Transverse colon (tissue), 4 donors: ENCODE measurements around the gene DAB2IP. TPM values are rescaled to one million over a fixed set of nuclear protein-coding genes. Genes with fewer than 3 reads are reported as not detected.

ENCODE experiments used
- DNase-seq: peaks from one replicate; pipeline ENCODE4 v3.0.0-alpha.2; 2019
- H3K27ac ChIP-seq, 4 donors: fragments of 200-600 bp; sonication (generic); 2 replicates each; pipeline ENCODE4 v1.5.1; 2016 to 2018; ENCODE audit warnings: inconsistent platforms in 4 of 4
- H3K27me3 ChIP-seq: fragments of 200-600 bp; sonication (generic); 2 replicates; pipeline ENCODE4 v1.5.1; 2017; ENCODE audit warnings: inconsistent platforms
- H3K36me3 ChIP-seq, 4 donors: fragments of 200-600 bp; sonication (generic); 2 replicates each; pipeline ENCODE4 v1.5.1; 2017 to 2019; ENCODE audit warnings: inconsistent platforms in 4 of 4
- H3K4me1 ChIP-seq, 4 donors: fragments of 200-600 bp; sonication (generic); 2 replicates each; pipeline ENCODE4 v1.5.1; 2017 to 2020; ENCODE audit warnings: inconsistent platforms in 4 of 4
- H3K4me3 ChIP-seq, 4 donors: fragments of 200-600 bp; sonication (generic); 1 replicate in 1 of 4; 2 replicates in 3 of 4; pipeline versions ENCODE4 v1.5.1 to v1.6.1; 2017 to 2019; ENCODE audit warnings: inconsistent platforms in 4 of 4
- H3K9me3 ChIP-seq, 2 donors: fragments of 200-600 bp; sonication (generic); 2 replicates each; pipeline ENCODE4 v1.5.1; 2017 to 2019; ENCODE audit warnings: inconsistent platforms in 2 of 2
- CTCF ChIP-seq, 5 experiments: fragments of 200-600 bp in 3 of 5; fragments of 450-650 bp in 2 of 5; sonication (generic) in 3 of 5; IDR thresholded peaks; 1 replicate in 2 of 5; 2 replicates in 3 of 5; pipeline ENCODE4 v1.5.1; 2016 to 2017; ENCODE audit warnings: antibody characterized with exemption in 5 of 5, inconsistent platforms in 3 of 5, mild to moderate bottlenecking in 2 of 5, moderate library complexity in 1 of 5
- EP300 ChIP-seq: sonication (generic); formaldehyde crosslinking; IDR thresholded peaks from one replicate; pipeline ENCODE4 v1.6.1; 2017; ENCODE audit warnings: antibody characterized with exemption, low read depth
- POLR2A ChIP-seq: fragments of 450-650 bp; IDR thresholded peaks from one replicate; pipeline ENCODE4 v1.6.1; 2016; ENCODE audit warnings: antibody characterized with exemption, mild to moderate bottlenecking, moderate library complexity
- POLR2AphosphoS5 ChIP-seq, 3 donors: sonication (generic); formaldehyde crosslinking; IDR thresholded peaks; one replicate each; pipeline ENCODE4 v1.6.1; 2016; ENCODE audit warnings: antibody characterized with exemption in 3 of 3
- WGBS, 2 donors: methylation state at CpG; one replicate each; pipeline ENCODE4 v1.1.5; 2018; ENCODE audit warnings: low coverage in 1 of 2; 5-methylcytosine and 5-hydroxymethylcytosine counted together
- in situ Hi-C, 4 donors: fragments of 200-750 bp; cut with MboI; loops; one replicate each; pipeline versions ENCODE4 v1.15.0 to v1.15.1; 2017; ENCODE audit warnings: low sequenced_read_pairs in 3 of 4, low pct_ligation_motif_present in 1 of 4, low pct_unique_long_range_greater_than_20kb in 1 of 4
- intact Hi-C: fragments of 100-400 bp; cut with DNase I; formaldehyde crosslinking; loops from one replicate; pipeline ENCODE4 v1.15.1; 2023; ENCODE audit warnings: low total_unique reads
- total RNA-seq, 4 donors: library from RNA; depleted of rRNA; stranded (reverse); fragments of >200 nt; gene quantifications; one replicate each; pipeline ENCODE4 v1.1.0, GENCODE V29; 2016

DAB2IP gene
- total RNA-seq, 4 donors from 2014 or later, result 84.2 to 159 (median 90.7) TPM

GRCh38 chr9:121725008-121725775 lies 73.8 kb downstream of the DAB2IP start:
- peaks cover 31 to 78% (median 51%) of the 10 kb centered on the region in 4 donors for H3K4me1 ChIP-seq
- WGBS, 2 donors, result 76% methylated on average over 21 of the region's 21 CpGs; no CpG with 5 or more reads in 1 of the 2 donors
- H3K27ac ChIP-seq, result peak overlapping the region; percentile 80 to 87 (median 86)
- TF ChIP-seq CTCF (IDR thresholded peaks at IDR 0.05) (no peak), EP300 (peak; percentile 53), POLR2A (no peak), POLR2AphosphoS5 (IDR thresholded peaks at IDR 0.05) (peak; percentile 73 to 84 (median 82))
- DNase-seq, result peak; percentile 77
- no peaks in the 10 kb centered on the region for H3K27me3 ChIP-seq
- H3K9me3 ChIP-seq, result no peaks in the 10 kb centered on the region
- no peak overlapping the region for H3K4me3 ChIP-seq
- in situ Hi-C loops, result no loop called here
- intact Hi-C loops, result no loop called here
- H3K36me3 ChIP-seq, result no peaks in the 10 kb centered on the region

- TF ChIP-seq POLR2A (no peak), CTCF (IDR thresholded peaks at IDR 0.05) (no peak), EP300 (no peak), POLR2AphosphoS5 (IDR thresholded peaks at IDR 0.05) (no peak)
- H3K27me3 ChIP-seq, result no peaks in the 10 kb centered on the region
- no peaks in the 10 kb centered on the region for H3K36me3 ChIP-seq
- in situ Hi-C loops, result no loop called here
- 72% methylated on average over 4 of the region's 4 CpGs; no CpG with 5 or more reads in 1 of the 2 donors for WGBS, 2 donors
- H3K27ac ChIP-seq, result peak overlapping the region; percentile 41 to 87 (median 69)
- intact Hi-C loops, result no loop called here
- no peaks in the 10 kb centered on the region for H3K9me3 ChIP-seq
- no peak overlapping the region for H3K4me3 ChIP-seq
- no peak for DNase-seq
- H3K4me1 ChIP-seq, result peaks cover 34 to 78% (median 50%) of the 10 kb centered on the region in 4 donors
These were observed 76.0 kb downstream of the DAB2IP start for GRCh38 chr9:121727295-121728020.

- Histone ChIP-seq H3K9me3 (no peaks in the 10 kb centered on the region), H3K27me3 (no peaks in the 10 kb centered on the region), H3K27ac (peak overlapping the region in 2 of 4 donors; percentile 2 to 9), H3K4me1 (peaks cover 31 to 78% (median 55%) of the 10 kb centered on the region in 4 donors), H3K4me3 (no peak overlapping the region), H3K36me3 (no peaks in the 10 kb centered on the region)
- WGBS, 2 donors, result 33 to 59% methylated on average over 1 of the region's 1 CpG
- TF ChIP-seq POLR2AphosphoS5 (IDR thresholded peaks at IDR 0.05), result no peak
- TF ChIP-seq POLR2A, result no peak
- no peak for DNase-seq
- in situ Hi-C loops, result no loop called here
- intact Hi-C loops, result no loop called here
These were observed 77.5 kb downstream of the DAB2IP start for GRCh38 chr9:121728916-121729315.

- peaks cover 32 to 77% (median 56%) of the 10 kb centered on the region in 4 donors for H3K4me1 ChIP-seq
- DNase-seq, result no peak
- intact Hi-C loops, result no loop called here
- H3K4me3 ChIP-seq, result no peak overlapping the region
- no peaks in the 10 kb centered on the region for H3K9me3 ChIP-seq
- WGBS, 2 donors, result 85 to 92% methylated on average over 5 to 10 of the region's 10 CpGs
- no peaks in the 10 kb centered on the region for H3K36me3 ChIP-seq
- H3K27me3 ChIP-seq, result no peaks in the 10 kb centered on the region
- H3K27ac ChIP-seq, result peak overlapping the region in 2 of 4 donors; percentile 91 to 92
- in situ Hi-C loops, result no loop called here
- TF ChIP-seq EP300 (no peak), POLR2AphosphoS5 (IDR thresholded peaks at IDR 0.05) (no peak), POLR2A (no peak), CTCF (IDR thresholded peaks at IDR 0.05) (no peak)
These were observed 78.5 kb downstream of the DAB2IP start for GRCh38 chr9:121729769-121730562.
